ENCODE measurements around the gene URGCP.
A peak's percentile ranks its signal among the peaks of the same experiment; 100 is the strongest.

Gene URGCP

GRCh38 chr7:43921423-43921822 lies 15.0 kb upstream of the URGCP start:
- no peak for TF ChIP-seq CTCF (IDR thresholded peaks at IDR 0.05; ENCODE audit: low read depth, low read length, missing control alignments)
- no peak for DNase-seq (ENCODE audit: low read depth)
- H3K4me3 ChIP-seq (ENCODE audit: low read depth, low read length): no peak overlapping the region

GRCh38 chr7:43915907-43916306 lies 9.5 kb upstream of the URGCP start:
- no peak overlapping the region for H3K4me3 ChIP-seq (ENCODE audit: low read depth, low read length)
- DNase-seq (ENCODE audit: low read depth): no peak
- no peak for TF ChIP-seq CTCF (IDR thresholded peaks at IDR 0.05; ENCODE audit: low read depth, low read length, missing control alignments)

GRCh38 chr7:43914795-43915194 lies 8.4 kb upstream of the URGCP start:
- no peak for DNase-seq (ENCODE audit: low read depth)
- H3K4me3 ChIP-seq (ENCODE audit: low read depth, low read length): no peak overlapping the region
- no peak for TF ChIP-seq CTCF (IDR thresholded peaks at IDR 0.05; ENCODE audit: low read depth, low read length, missing control alignments)

- DNase-seq (ENCODE audit: low read depth): no peak
- peak overlapping the region; percentile 85 for H3K4me3 ChIP-seq (ENCODE audit: low read depth, low read length)
- no peak for TF ChIP-seq CTCF (IDR thresholded peaks at IDR 0.05; ENCODE audit: low read depth, low read length, missing control alignments)
Observed at GRCh38 chr7:43905956-43906330, 453 bp downstream of the URGCP start.

- DNase-seq (ENCODE audit: low read depth): no peak
- peak overlapping the region; percentile 85 for H3K4me3 ChIP-seq (ENCODE audit: low read depth, low read length)
- no peak for TF ChIP-seq CTCF (IDR thresholded peaks at IDR 0.05; ENCODE audit: low read depth, low read length, missing control alignments)
Observed at GRCh38 chr7:43905209-43905946, 1.0 kb downstream of the URGCP start.

- no peak overlapping the region for H3K4me3 ChIP-seq (ENCODE audit: low read depth, low read length)
- no peak for DNase-seq (ENCODE audit: low read depth)
- no peak for TF ChIP-seq CTCF (IDR thresholded peaks at IDR 0.05; ENCODE audit: low read depth, low read length, missing control alignments)
Observed at GRCh38 chr7:43904533-43905208, 1.7 kb downstream of the URGCP start.
